ENCODE results near the gene SLC26A2.

GRCh38 chr5:149912226-149912871 lies 48.2 kb upstream of the SLC26A2 start:
- TF ChIP-seq CTCF (IDR thresholded peaks at IDR 0.05 in 2 of 3, conservative IDR thresholded peaks at IDR 0.05 in 1 of 3; ENCODE audit: control insufficient read depth in 2 of 3, extremely low read depth in 1 of 3, insufficient read depth in 1 of 3, low read depth in 3 of 3, low read length in 3 of 3) (no peak), RAD51 (IDR thresholded peaks at IDR 0.05) (no peak)
